H9 (cell line): ENCODE data around the gene MC4R. TPM values are rescaled to one million over a fixed set of nuclear protein-coding genes. Genes with fewer than 3 reads are reported as not detected.

ENCODE experiments used
- DNase-seq: peaks from one replicate; pipeline ENCODE4 v3.0.0-alpha.2; 2017
- H2AFZ ChIP-seq: one replicate; pipeline ENCODE4 v1.6.1; 2013; ENCODE audit warnings: mild to moderate bottlenecking, low read length, control low read depth, moderate library complexity
- H2AK5ac ChIP-seq: 2 replicates; pipeline ENCODE4 v1.6.1; 2013; ENCODE audit warnings: low read length, control low read depth, mixed read lengths; ENCODE audit not compliant: insufficient read length
- H2BK120ac ChIP-seq: one replicate; pipeline ENCODE4 v1.6.1; 2013; ENCODE audit warnings: low read depth, mild to moderate bottlenecking, low read length, control low read depth, inconsistent platforms; ENCODE audit not compliant: poor library complexity, severe bottlenecking
- H2BK12ac ChIP-seq: 2 replicates; pipeline ENCODE4 v1.6.1; 2013; ENCODE audit warnings: low read length, control low read depth, mixed read lengths, low read depth; ENCODE audit not compliant: insufficient read length
- H2BK15ac ChIP-seq: 2 replicates; pipeline ENCODE4 v1.6.1; 2013; ENCODE audit warnings: low read depth, low read length, control low read depth
- H2BK20ac ChIP-seq: one replicate; pipeline ENCODE4 v1.6.1; 2013; ENCODE audit warnings: low read depth, mild to moderate bottlenecking, low read length, control low read depth, inconsistent platforms; ENCODE audit not compliant: poor library complexity, severe bottlenecking
- H2BK5ac ChIP-seq: 2 replicates; pipeline ENCODE4 v1.6.1; 2013; ENCODE audit warnings: low read length, control low read depth, mixed read lengths; ENCODE audit not compliant: insufficient read length
- H3K14ac ChIP-seq: 2 replicates; pipeline ENCODE4 v1.6.1; 2013; ENCODE audit warnings: low read length, control low read depth; ENCODE audit not compliant: insufficient read depth
- H3K18ac ChIP-seq: 2 replicates; pipeline ENCODE4 v1.6.1; 2013; ENCODE audit warnings: low read depth, mild to moderate bottlenecking, mixed read lengths, low read length, control low read depth; ENCODE audit not compliant: insufficient read length
- H3K23ac ChIP-seq: 2 replicates; pipeline ENCODE4 v1.6.1; 2013; ENCODE audit warnings: low read length, control low read depth, mixed read lengths, low read depth; ENCODE audit not compliant: insufficient read length
- H3K23me2 ChIP-seq: 2 replicates; pipeline ENCODE4 v1.6.1; 2013; ENCODE audit warnings: low read depth, mild to moderate bottlenecking, mixed read lengths, low read length, control low read depth; ENCODE audit not compliant: insufficient read length, poor library complexity, severe bottlenecking
- H3K27ac ChIP-seq: 2 replicates; pipeline ENCODE4 v1.5.1; 2013; ENCODE audit warnings: low read length, control low read depth, mixed read lengths, low read depth; ENCODE audit not compliant: insufficient read length
- H3K27me3 ChIP-seq: 2 replicates; pipeline ENCODE4 v1.6.1; 2013; ENCODE audit warnings: low read length, control low read depth, inconsistent platforms; ENCODE audit not compliant: insufficient read depth
- H3K4ac ChIP-seq: 2 replicates; pipeline ENCODE4 v1.6.1; 2013; ENCODE audit warnings: low read depth, mild to moderate bottlenecking, control low read depth, inconsistent platforms, low read length, moderate library complexity
- H3K4me1 ChIP-seq: 2 replicates; pipeline ENCODE4 v1.6.1; 2013; ENCODE audit warnings: low read length, control low read depth, inconsistent platforms; ENCODE audit not compliant: insufficient read depth
- H3K4me2 ChIP-seq: 2 replicates; pipeline ENCODE4 v1.6.1; 2013; ENCODE audit warnings: low read length, control low read depth, mixed read lengths; ENCODE audit not compliant: insufficient read length, insufficient read depth
- H3K56ac ChIP-seq: 2 replicates; pipeline ENCODE4 v1.6.1; 2013; ENCODE audit warnings: low read depth, mild to moderate bottlenecking, mixed read lengths, low read length, control low read depth; ENCODE audit not compliant: insufficient read length
- H3K79me1 ChIP-seq: 2 replicates; pipeline ENCODE4 v1.6.1; 2013; ENCODE audit warnings: low read depth, mild to moderate bottlenecking, moderate library complexity, low read length, control low read depth, inconsistent platforms; ENCODE audit not compliant: insufficient read depth, poor library complexity, severe bottlenecking
- H3K79me2 ChIP-seq: 2 replicates; pipeline ENCODE4 v1.6.1; 2013; ENCODE audit warnings: low read length, control low read depth, inconsistent platforms; ENCODE audit not compliant: insufficient read depth
- H3K9ac ChIP-seq: 2 replicates; pipeline ENCODE4 v1.6.1; 2013; ENCODE audit warnings: low read length, control low read depth, mixed read lengths; ENCODE audit not compliant: insufficient read length; ENCODE audit errors: extremely low read depth
- H3K9me3 ChIP-seq: one replicate; pipeline ENCODE4 v1.6.1; 2013; ENCODE audit warnings: low read depth, low read length, inconsistent platforms; ENCODE audit not compliant: control insufficient read depth
- H3T11ph ChIP-seq: one replicate; pipeline ENCODE4 v1.6.1; 2013; ENCODE audit warnings: mild to moderate bottlenecking, low read length, control low read depth, inconsistent platforms
- H4K20me1 ChIP-seq: one replicate; pipeline ENCODE4 v1.6.1; 2013; ENCODE audit not compliant: control insufficient read depth, insufficient read length, insufficient read depth
- H4K5ac ChIP-seq: 2 replicates; pipeline ENCODE4 v1.6.1; 2013; ENCODE audit warnings: low read depth, mild to moderate bottlenecking, mixed read lengths, low read length, control low read depth; ENCODE audit not compliant: insufficient read length
- H4K8ac ChIP-seq: replicated peaks from 2 replicates; pipeline ENCODE4 v1.6.1; 2013; ENCODE audit warnings: low read length, control low read depth, mixed read lengths, low read depth; ENCODE audit not compliant: insufficient read length
- H4K91ac ChIP-seq: 2 replicates; pipeline ENCODE4 v1.6.1; 2013; ENCODE audit warnings: low read depth, mild to moderate bottlenecking, moderate library complexity, mixed read lengths, low read length, control low read depth; ENCODE audit not compliant: insufficient read length
- H3K27ac Mint-ChIP-seq, 3 experiments: 2 replicates in 2 of 3; 3 replicates in 1 of 3; pipeline ENCODE4 v1.8.0; 2020 to 2021; ENCODE audit warnings: mixed read lengths in 3 of 3, mild to moderate bottlenecking in 1 of 3, moderate library complexity in 1 of 3
- H3K27me3 Mint-ChIP-seq: 2 replicates; pipeline ENCODE4 v1.8.0; 2021; ENCODE audit warnings: low read depth, mild to moderate bottlenecking, moderate library complexity, mixed read lengths
- H3K36me3 Mint-ChIP-seq, 3 experiments: 2 replicates in 2 of 3; 3 replicates in 1 of 3; pipeline ENCODE4 v1.8.0; 2020 to 2021; ENCODE audit warnings: low read depth in 3 of 3, mixed read lengths in 3 of 3; ENCODE audit not compliant: insufficient read depth in 1 of 3
- H3K4me1 Mint-ChIP-seq, 2 experiments: 2 replicates each; pipeline ENCODE4 v1.8.0; 2020; ENCODE audit warnings: mixed read lengths in 2 of 2
- H3K4me3 Mint-ChIP-seq, 2 experiments: 2 replicates in 1 of 2; 3 replicates in 1 of 2; pipeline ENCODE4 v1.8.0; 2020 to 2021; ENCODE audit warnings: mild to moderate bottlenecking in 2 of 2, mixed read lengths in 2 of 2, moderate library complexity in 1 of 2
- H3K9me3 Mint-ChIP-seq, 2 experiments: 2 replicates in 1 of 2; 3 replicates in 1 of 2; pipeline ENCODE4 v1.8.0; 2020; ENCODE audit warnings: mild to moderate bottlenecking in 2 of 2, mixed read lengths in 2 of 2, moderate library complexity in 1 of 2
- WGBS: extraction: QIAGEN DNeasy Blood & Tissue Kit; methylation state at CpG from one replicate; pipeline ENCODE4 v1.1.7; 2013; ENCODE audit warnings: missing lambda C conversion rate, low lambda C conversion rate, mixed read lengths; ENCODE audit not compliant: insufficient read length; ENCODE audit errors: extremely low coverage; 5-methylcytosine and 5-hydroxymethylcytosine counted together
- total RNA-seq: library from RNA; stranded (reverse); gene quantifications from 2 replicates; pipeline ENCODE4 v1.2.1, GENCODE V29; 2021
- TF ChIP-seq, protein P1 (sequence below): fragments of 200-600 bp; sonication (generic); conservative IDR thresholded peaks from 3 replicates; pipeline ENCODE4 v1.8.0; 2021; ENCODE audit warnings: antibody characterized with exemption, mild to moderate bottlenecking

MC4R gene
- total RNA-seq, 1 experiment from 2014 or later, result not detected

DNA sequence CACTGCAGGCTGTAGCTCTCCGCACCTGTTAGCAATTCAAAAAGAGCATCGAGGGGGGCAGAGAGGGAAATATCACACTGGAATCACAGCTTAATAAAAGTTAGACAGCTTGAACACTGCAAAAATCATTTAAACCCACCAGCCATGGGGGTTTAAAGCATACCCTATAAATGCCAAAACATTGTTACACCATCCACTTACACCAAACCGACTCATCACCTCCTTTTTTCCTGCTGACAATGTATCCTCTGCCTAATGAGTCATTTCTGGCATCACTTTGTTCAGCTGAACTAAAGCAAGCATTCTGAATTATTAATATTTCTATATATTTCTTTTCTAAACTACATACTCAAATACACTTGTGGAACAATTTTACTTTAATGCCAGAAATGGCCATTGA lies 21.6 kb downstream of the MC4R start:
- no peak overlapping the region for H2BK20ac ChIP-seq
- Mint-ChIP-seq H3K27me3 (no peaks in the 10 kb centered on the region), H3K4me3 (no peak overlapping the region), H3K36me3 (no peaks in the 10 kb centered on the region), H3K4me1 (peaks cover 4 to 10% of the 10 kb centered on the region in 2 experiments; a peak in 3 of 4 replicates), H3K9me3 (no peaks in the 10 kb centered on the region), H3K27ac (no peak overlapping the region)
- H3K4me2 ChIP-seq, result no peak overlapping the region
- H2AK5ac ChIP-seq, result no peak overlapping the region
- no peaks in the 10 kb centered on the region for H4K20me1 ChIP-seq
- H2BK12ac ChIP-seq, result no peak overlapping the region
- no peak overlapping the region for H2BK15ac ChIP-seq
- no peaks in the 10 kb centered on the region for H3K79me1 ChIP-seq
- H2BK5ac ChIP-seq, result no peak overlapping the region
- WGBS, result no CpG with 5 or more reads among the region's 3 CpGs
- H3K23me2 ChIP-seq, result no peaks in the 10 kb centered on the region
- H3K4me1 ChIP-seq, result no peaks in the 10 kb centered on the region
- no peak overlapping the region for H3K14ac ChIP-seq
- H3K9me3 ChIP-seq, result no peaks in the 10 kb centered on the region
- no peaks in the 10 kb centered on the region for H3K27me3 ChIP-seq
- no peak overlapping the region for H3K4ac ChIP-seq
- H3K79me2 ChIP-seq, result no peaks in the 10 kb centered on the region
- no peak overlapping the region for H3K23ac ChIP-seq
- TF ChIP-seq, protein P1, sequence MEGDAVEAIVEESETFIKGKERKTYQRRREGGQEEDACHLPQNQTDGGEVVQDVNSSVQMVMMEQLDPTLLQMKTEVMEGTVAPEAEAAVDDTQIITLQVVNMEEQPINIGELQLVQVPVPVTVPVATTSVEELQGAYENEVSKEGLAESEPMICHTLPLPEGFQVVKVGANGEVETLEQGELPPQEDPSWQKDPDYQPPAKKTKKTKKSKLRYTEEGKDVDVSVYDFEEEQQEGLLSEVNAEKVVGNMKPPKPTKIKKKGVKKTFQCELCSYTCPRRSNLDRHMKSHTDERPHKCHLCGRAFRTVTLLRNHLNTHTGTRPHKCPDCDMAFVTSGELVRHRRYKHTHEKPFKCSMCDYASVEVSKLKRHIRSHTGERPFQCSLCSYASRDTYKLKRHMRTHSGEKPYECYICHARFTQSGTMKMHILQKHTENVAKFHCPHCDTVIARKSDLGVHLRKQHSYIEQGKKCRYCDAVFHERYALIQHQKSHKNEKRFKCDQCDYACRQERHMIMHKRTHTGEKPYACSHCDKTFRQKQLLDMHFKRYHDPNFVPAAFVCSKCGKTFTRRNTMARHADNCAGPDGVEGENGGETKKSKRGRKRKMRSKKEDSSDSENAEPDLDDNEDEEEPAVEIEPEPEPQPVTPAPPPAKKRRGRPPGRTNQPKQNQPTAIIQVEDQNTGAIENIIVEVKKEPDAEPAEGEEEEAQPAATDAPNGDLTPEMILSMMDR, result no peak
- no peak overlapping the region for H4K5ac ChIP-seq
- H3K27ac ChIP-seq, result no peak overlapping the region
- H2AFZ ChIP-seq, result no peak overlapping the region
- H3K18ac ChIP-seq, result no peak overlapping the region
- no peak overlapping the region for H3T11ph ChIP-seq
- no peak overlapping the region for H4K91ac ChIP-seq
- H3K56ac ChIP-seq, result no peak overlapping the region
- no peak overlapping the region for H3K9ac ChIP-seq
- no peak for DNase-seq
- H2BK120ac ChIP-seq, result no peak overlapping the region
- no peak overlapping the region for H4K8ac ChIP-seq
